NOMO-1 treated with DMSO at 0.1 percent for 48 hours (cell line): ENCODE data around the gene FGF22.
A peak's percentile ranks its signal among the peaks of the same experiment; 100 is the strongest.
"Not testable (repeated sequence)": the region's sequence is repeated elsewhere in the genome, so short reads cannot be mapped to it uniquely, and the experiment has no call there.

Experiments
- DNase-seq: peaks from one replicate; lab custom pipeline; 2025; ENCODE audit not compliant: unreplicated experiment; lab: John Stamatoyannopoulos, UW

Gene FGF22

GRCh38 chr19:658059-658839, 18.6 kb downstream of the FGF22 start:
- no peak for DNase-seq

DNA sequence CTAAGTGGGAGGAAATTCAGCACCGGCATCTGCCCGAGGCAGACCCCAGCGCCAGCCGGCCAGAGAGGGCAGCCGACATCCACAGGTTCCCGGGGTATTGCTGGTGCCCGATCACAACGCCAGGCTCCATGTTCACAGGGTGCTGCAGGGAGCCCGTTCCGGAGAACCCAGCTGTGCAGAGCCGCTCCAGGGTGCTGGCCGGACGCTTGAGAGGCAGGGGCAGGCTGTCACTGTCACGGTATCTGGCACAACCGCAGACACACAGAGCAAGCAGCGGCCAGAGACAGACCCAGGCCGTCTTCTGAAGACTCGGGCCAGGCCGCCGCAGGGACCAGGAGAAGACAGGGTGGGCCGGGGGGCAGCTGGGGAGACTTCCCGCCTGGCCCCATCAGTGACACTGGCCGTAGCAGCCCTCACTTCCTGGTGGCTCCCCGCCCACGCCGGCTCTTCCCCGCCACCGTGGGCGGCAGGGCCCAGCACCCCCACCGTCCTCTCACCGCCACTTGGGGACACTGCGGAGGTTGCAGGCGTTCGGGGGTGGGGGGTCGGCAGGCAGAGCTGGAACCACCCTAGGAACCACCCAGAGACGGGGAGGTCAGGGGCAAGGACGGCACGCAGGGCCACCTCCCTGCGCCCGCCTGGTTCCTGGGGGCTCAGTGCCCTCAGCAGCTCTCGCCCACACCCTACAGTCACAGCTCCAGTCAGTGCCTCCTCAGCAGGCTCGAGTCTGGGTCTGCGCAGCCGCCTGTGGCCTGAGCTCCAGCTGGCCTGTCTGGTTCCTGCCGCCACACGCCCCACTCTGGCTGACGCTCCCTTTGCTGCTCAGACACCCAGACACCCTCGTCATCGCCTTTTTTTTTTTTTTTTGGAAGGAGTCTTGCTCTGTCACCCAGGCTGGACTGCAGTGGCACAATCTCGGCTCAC, 19.5 kb downstream of the FGF22 start:
- no peak for DNase-seq

DNA sequence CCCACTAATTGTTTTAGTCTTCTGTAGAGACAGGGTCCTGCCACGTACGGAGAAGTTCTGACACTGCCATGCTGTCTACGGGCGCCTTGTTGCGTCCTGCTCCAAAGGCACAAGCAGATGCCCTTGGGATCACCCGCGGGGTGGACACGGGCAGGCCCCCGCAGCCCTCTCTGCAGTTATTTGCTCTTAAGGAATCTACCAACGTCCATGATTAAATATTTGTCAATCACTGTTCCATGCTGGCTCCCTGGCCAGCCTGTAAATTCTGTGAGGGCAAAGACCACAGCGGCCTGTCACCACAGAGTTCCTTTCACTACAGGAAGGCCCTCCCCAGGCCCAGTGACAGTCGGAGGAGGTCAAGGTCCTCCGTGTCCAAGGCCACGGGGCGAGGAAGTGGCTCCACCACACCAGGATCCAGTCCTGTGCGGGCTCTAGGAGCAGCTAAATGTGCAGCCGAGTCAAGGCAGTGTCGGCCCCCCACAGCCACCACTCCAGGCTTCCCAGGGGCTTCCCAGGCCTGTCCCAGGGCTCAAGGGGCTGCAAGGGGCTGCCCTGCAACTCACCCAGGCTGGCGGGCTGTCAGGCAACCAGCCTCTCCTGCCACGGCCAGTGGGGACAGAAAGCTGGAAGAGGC, 21.2 kb downstream of the FGF22 start:
- no peak for DNase-seq

GRCh38 chr19:661427-662196, 21.9 kb downstream of the FGF22 start:
- peak; percentile 53 for DNase-seq

GRCh38 chr19:662207-662961, 22.7 kb downstream of the FGF22 start:
- peak; percentile 56 for DNase-seq

DNA sequence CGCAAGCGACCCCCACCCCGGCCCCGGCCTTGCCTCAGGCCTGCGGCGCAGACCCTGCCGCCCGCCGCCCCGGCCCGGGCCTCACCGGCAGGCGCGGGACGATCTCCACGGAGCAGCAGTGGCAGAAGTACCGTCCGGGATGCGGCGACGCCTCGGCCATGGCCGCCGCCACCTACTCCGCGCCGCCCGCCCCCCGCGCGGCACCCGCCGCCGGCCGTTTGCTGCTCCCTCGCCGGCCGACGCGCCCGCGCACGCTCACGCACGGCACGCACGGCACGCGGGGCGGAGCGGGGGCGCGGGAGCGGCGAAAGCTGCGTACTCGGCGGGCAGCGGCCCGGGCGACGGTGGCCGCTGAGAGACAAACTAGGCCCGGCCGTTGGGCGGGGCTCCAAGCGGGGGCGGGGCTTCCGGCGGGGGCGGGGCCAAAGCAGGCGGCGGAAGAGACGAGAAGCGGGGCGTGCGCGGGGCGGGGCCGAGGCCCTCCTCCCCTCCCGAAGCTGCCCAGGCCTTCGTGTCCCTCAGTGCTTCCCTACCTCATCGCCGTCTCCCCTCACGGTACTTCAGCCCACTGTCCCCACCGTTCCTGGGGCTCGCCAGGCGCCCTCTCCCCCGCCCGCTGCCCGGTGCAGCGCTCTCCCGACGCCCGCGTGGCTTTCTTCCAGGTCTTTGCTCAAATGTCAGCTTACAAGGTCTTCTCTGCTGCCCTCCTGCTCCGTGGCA, 23.4 kb downstream of the FGF22 start, which contains the start of gene RNF126:
Gene RNF126, minus strand, starts transcription at position 253 of the 720 bp plus-strand sequence. Its CDS starts 93 bp downstream, at position 160.
- DNase-seq = peak; percentile 89

DNA sequence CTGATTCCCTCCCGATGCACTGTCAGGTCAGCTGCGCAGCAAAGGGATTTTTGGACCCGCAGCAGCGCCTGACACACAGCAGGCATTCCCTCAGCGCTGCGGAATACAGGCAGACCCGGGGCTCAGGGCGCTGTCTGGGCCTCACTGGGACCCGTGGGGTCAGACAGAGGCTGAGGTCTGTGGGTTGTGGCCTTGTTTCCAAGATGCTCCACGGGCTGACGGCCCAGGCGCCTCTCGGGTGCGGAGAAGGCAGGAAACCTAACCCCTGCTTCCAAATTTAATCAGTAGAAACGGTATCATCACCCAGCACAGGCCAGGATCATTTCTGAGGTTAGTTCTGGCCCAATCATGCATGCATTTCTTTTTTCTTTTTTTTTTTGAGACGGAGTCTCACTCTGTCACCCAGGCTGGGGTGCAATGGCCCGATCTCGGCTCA, 24.0 kb downstream of the FGF22 start:
- no peak for DNase-seq

DNA sequence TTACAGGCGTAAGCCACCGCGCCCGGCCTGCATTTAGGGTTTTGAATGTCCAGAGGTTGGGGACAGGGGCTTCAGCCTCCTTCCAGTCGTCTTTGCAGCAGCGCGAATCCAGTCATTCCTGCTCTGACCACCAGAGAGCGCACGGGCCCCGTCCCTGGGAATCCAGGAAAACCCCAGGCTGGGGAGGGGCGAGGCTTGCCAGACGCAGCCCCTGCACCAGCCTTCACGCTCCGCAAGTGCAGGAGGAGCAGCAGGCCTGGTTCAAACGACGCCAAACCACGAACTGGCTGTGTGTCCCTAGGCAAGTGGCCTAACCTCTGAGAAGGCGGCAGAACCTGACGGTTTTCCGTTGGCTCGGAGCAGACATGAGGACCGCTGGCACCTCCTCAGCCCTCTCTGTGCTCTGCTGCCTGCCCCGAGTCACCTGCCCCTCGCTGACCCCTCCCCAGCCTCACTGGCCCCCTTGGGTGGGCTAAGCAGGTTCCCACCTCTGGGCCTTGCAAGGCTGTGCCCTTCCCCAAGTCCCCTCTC, 25.3 kb downstream of the FGF22 start:
- DNase-seq = peak; percentile 54

DNA sequence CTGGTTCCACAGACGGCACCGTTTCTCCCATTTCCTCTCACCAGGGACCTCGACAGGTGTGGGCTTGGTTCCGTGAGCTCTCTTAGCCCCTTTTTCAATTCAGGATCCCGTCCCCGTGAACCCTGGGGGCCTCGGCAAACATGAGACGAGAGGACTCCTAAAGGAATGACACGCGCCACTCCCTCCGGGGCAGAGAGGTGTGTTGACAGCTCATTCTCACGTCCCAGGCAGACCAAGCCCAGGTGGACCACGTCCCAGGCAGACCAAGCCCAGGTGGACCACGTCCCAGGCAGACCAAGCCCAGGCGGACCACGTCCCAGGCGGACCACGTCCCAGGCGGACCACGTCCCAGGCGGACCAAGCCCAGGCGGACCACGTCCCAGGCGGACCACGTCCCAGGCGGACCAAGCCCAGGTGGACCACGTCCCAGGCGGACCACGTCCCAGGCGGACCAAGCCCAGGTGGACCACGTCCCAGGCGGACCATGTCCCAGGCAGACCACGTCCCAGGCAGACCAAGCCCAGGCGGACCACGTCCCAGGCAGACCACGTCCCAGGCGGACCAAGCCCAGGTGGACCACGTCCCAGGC, 27.4 kb downstream of the FGF22 start:
- DNase-seq = not testable (repeated sequence)

DNA sequence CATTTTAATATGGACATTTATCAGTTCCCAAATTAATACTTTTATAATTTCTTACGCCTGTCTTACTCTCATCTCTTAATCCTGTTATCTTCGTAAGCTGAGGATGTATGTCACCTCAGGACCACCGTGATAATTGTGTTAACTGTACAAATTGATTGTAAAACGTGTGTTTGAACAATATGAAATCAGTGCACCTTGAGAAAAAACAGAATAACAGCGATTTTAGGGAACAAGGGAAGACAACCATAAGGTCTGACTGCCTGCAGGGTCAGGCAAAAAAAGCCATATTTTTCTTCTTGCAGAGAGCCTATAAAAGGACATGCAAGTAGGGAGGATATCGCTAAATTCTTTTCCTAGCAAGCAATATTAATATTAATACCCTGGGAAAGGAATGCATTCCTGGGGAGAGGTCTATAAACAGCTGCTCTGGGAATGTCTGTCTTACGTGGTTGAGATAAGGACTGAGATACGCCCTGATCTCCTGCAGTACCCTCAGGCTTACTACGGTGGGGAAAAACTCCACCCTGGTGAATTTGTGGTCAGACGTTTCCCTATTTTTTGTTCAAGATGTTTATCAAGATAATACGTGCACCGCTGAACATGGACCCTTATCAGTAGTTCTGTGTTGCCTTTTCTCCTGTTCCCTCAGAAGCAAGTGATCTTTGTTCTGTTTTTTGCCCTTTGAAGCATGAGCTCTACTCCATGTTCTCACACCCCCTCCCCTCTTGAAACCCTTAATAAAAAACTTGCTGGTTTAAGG, 29.2 kb downstream of the FGF22 start:
- DNase-seq = not testable (repeated sequence)

DNA sequence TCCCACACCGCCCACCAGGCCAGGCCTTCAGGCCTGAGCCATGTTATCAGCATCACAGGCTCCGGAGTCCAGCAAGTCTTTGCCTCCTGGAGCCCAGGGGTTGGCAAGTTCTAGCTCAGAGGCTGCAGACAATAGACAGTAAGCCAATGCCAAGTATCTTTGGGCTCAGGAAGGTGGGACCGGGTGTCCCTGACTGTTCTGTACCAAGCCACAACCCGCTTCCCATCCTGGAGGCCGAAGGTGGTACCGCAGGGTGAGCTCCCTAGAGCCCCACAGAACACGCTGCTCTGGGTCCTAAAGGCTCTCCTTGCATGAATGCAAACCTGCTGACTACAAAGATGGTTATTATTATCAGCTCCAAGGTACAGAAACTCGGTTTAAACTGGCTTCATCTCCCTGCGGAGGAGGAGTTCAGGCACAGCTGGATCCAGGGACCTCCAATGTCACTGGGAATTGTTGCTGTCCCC, 31.0 kb downstream of the FGF22 start:
- no peak for DNase-seq

- no peak for DNase-seq
Measured at GRCh38 chr19:674282-675151, 34.8 kb downstream of the FGF22 start.

DNA sequence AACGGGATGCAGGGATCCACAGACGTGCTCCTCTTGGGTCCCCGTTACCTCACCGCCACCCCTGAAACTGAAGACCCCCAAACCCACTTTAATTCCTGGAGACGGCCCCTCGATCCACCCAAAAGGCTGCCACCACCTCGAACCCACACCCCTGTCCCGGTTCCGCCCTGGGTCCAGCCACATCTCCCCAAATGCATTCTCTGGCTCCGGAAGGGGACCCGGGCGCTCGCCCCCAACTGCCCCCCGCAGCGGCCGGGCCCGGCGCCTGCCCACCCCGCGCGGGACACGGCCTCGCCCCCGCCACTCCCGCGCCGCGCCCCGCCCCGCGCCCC, 36.3 kb downstream of the FGF22 start:
- DNase-seq = no peak

DNA sequence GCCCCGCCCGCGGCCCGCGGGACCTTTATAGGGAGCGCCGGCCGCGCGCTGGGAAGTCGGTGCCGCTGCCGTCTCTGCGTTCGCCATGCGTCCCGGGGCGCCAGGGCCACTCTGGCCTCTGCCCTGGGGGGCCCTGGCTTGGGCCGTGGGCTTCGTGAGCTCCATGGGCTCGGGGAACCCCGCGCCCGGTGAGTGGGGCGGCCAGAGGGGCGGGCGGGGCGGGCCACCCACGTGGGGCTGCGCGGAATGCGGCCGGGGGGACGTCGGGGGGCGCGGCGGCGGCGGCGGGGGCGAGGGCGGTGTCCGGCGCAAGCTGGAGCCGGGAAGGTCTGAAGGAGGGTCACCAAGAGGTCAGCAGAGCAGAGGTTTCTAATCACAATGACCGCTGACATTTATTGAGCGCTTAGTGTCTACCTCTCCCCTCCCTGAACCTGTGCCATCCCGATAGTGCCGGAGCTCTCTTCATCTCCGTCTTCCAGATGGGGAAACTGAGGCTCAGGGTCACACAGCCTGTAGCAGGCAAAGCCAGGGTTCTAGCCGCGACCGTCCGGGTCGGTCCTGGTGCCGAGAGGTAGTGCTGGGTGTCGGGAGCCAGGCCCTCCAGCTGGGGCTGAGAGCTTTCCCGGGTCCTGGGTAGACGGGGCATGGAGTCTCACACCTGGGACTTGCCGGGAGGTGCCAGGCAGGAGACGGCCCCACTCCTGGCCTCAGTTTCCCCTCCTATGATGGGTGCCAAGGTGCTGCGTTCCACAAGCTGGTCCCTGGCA, 36.8 kb downstream of the FGF22 start, which contains the start of gene FSTL3:
Gene FSTL3, plus strand, starts transcription at position 54 of the 767 bp plus-strand sequence. Its CDS starts 32 bp downstream, at position 86.
- DNase-seq = no peak

DNA sequence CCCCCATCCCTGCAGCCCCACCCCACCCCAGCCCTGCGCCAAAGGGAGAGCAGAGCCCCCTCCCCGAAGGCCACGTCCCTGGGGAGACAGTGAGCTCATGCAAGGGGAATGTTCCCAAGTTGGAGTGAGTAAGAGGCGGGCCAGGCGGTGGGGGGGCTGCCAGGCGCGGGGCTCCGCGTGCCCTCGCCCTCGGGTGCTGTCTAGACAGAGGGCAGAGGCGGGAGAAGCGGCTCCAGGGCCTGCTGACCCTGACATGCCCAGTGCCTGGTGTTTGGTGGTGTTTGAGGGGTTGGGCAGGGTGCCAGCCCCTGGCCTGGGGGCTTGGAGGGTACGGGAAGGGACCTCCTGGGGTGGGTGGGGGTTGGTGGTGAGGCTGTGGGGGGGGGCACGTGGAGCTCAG, 37.5 kb downstream of the FGF22 start:
- DNase-seq = no peak
